Activated CD8-positive, alpha-beta memory T cell treated with anti-CD3 and anti-CD28 coated beads, Interleukin-2, amount 50 U/mL, for 24 hours (primary cell): ENCODE results near the gene PREX1.

Experiments used
- DNase-seq: peaks from one replicate; pipeline ENCODE4 v3.0.0-alpha.2; 2020; ENCODE audit errors: extremely low read depth

Gene PREX1

GRCh38 chr20:48638546-48638945 is 189.3 kb downstream of the PREX1 start:
- no peak for DNase-seq

- DNase-seq, result no peak
Measured at GRCh38 chr20:48637461-48637860, 190.3 kb downstream of the PREX1 start.

- no peak for DNase-seq
Measured at GRCh38 chr20:48636301-48636700, 191.5 kb downstream of the PREX1 start.

GRCh38 chr20:48635791-48636267 is 192.0 kb downstream of the PREX1 start:
- DNase-seq, result peak; percentile 37

- DNase-seq, result no peak
Measured at GRCh38 chr20:48635361-48635760, 192.4 kb downstream of the PREX1 start.

- no peak for DNase-seq
Measured at GRCh38 chr20:48634641-48635040, 193.2 kb downstream of the PREX1 start.

- no peak for DNase-seq
Measured at GRCh38 chr20:48633620-48634257, 194.1 kb downstream of the PREX1 start.

- no peak for DNase-seq
Measured at GRCh38 chr20:48632825-48633619, 194.8 kb downstream of the PREX1 start.

- no peak for DNase-seq
Measured at GRCh38 chr20:48632017-48632824, 195.6 kb downstream of the PREX1 start.

- DNase-seq, result no peak
Measured at GRCh38 chr20:48631114-48632016, 196.4 kb downstream of the PREX1 start.

- no peak for DNase-seq
Measured at GRCh38 chr20:48630342-48631075, 197.3 kb downstream of the PREX1 start.

- DNase-seq, result no peak
Measured at GRCh38 chr20:48629960-48630315, 197.9 kb downstream of the PREX1 start.

- no peak for DNase-seq
Measured at GRCh38 chr20:48629069-48629959, 198.5 kb downstream of the PREX1 start.

GRCh38 chr20:48627737-48628128 is 200.1 kb downstream of the PREX1 start:
- no peak for DNase-seq

GRCh38 chr20:48626938-48627736 is 200.7 kb downstream of the PREX1 start:
- DNase-seq, result no peak

GRCh38 chr20:48626226-48626937 is 201.4 kb downstream of the PREX1 start:
- DNase-seq, result no peak

GRCh38 chr20:48625136-48625900 is 202.5 kb downstream of the PREX1 start:
- no peak for DNase-seq
